Fibroblast of mammary gland (primary cell): ENCODE results near the gene SLC38A9.
A peak's percentile ranks its signal among the peaks of the same experiment; 100 is the strongest.
"Not testable (repeated sequence)": the region's sequence is repeated elsewhere in the genome, so short reads cannot be mapped to it uniquely, and the experiment has no call there.

Experiments used
- DNase-seq: peaks from one replicate; pipeline ENCODE4 v3.0.0-alpha.2; 2010; ENCODE audit warnings: low read depth
- H3K4me3 ChIP-seq: 2 replicates; pipeline ENCODE4 v1.5.1; 2011; ENCODE audit warnings: low read depth, mild to moderate bottlenecking, low read length, moderate library complexity; ENCODE audit not compliant: control insufficient read depth
- TF ChIP-seq, protein P1 (sequence below): conservative IDR thresholded peaks from 2 replicates; pipeline ENCODE4 v1.5.1; 2011; ENCODE audit warnings: low read depth, low read length, inconsistent platforms; ENCODE audit not compliant: control insufficient read depth, insufficient read depth

The SLC38A9 gene

GRCh38 chr5:55609413-55609812 lies 102.7 kb downstream of the SLC38A9 start:
- TF ChIP-seq, protein P1, sequence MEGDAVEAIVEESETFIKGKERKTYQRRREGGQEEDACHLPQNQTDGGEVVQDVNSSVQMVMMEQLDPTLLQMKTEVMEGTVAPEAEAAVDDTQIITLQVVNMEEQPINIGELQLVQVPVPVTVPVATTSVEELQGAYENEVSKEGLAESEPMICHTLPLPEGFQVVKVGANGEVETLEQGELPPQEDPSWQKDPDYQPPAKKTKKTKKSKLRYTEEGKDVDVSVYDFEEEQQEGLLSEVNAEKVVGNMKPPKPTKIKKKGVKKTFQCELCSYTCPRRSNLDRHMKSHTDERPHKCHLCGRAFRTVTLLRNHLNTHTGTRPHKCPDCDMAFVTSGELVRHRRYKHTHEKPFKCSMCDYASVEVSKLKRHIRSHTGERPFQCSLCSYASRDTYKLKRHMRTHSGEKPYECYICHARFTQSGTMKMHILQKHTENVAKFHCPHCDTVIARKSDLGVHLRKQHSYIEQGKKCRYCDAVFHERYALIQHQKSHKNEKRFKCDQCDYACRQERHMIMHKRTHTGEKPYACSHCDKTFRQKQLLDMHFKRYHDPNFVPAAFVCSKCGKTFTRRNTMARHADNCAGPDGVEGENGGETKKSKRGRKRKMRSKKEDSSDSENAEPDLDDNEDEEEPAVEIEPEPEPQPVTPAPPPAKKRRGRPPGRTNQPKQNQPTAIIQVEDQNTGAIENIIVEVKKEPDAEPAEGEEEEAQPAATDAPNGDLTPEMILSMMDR: no peak

GRCh38 chr5:55608595-55609349 lies 103.4 kb downstream of the SLC38A9 start:
- DNase-seq: no peak
- TF ChIP-seq, protein P1: no peak
- no peak overlapping the region for H3K4me3 ChIP-seq

More at GRCh38 chr5:55609413-55609812, 102.7 kb downstream of the SLC38A9 start:
- no peak for DNase-seq
- H3K4me3 ChIP-seq: no peak overlapping the region

DNA sequence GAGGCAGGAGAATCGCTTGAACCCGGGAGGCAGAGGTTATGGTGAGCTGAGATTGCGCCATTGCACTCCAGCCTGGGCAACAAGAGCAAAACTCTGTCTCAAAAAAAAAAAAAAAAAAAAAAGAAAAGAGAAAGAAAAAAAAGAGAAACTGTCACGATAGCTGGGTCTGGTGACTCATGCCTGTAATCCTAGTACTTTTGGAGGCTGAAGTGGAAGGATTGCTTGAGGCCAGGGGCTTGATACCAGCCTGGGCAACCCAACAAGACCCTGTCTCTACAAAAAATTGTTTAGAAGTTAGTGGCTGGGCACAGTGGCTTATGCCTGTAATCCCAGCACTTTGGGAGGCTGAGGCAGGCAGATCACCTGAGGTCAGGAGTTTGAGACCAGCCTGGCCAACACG lies 104.8 kb downstream of the SLC38A9 start:
- H3K4me3 ChIP-seq: not testable (repeated sequence)
- DNase-seq: peak; percentile 57

- TF ChIP-seq, protein P1: no peak
- no peak overlapping the region for H3K4me3 ChIP-seq
Observed at GRCh38 chr5:55604611-55605067, 107.5 kb downstream of the SLC38A9 start.

DNA sequence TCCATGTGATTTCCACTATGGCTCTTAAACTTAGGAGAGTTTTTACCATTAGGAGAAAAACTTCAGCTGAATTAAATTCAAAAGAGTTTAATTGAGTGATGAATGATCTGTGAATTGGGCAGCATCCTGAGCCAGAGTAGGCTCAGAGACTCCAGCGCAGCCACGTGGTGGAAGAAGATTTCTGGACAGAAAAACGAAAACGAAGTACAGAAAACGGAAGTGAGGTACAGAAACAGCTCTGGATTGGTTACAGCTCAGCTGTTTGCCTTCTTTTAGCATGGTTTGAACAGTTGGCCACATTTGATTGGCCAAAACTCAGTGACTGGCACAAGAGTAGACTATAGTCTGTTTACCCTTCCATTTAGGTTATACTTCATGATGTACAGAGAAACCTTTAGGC lies 108.2 kb downstream of the SLC38A9 start:
- peak; percentile 88 for DNase-seq

More at GRCh38 chr5:55604611-55605067, 107.5 kb downstream of the SLC38A9 start:
- peak; percentile 79 for DNase-seq

GRCh38 chr5:55601628-55602027 lies 110.5 kb downstream of the SLC38A9 start:
- TF ChIP-seq, protein P1: no peak
- DNase-seq: no peak
- H3K4me3 ChIP-seq: no peak overlapping the region

More for the DNA sequence above, 108.2 kb downstream of the SLC38A9 start:
- TF ChIP-seq, protein P1: no peak
- H3K4me3 ChIP-seq: no peak overlapping the region

- DNase-seq: peak; percentile 94
- TF ChIP-seq, protein P1: no peak
- no peak overlapping the region for H3K4me3 ChIP-seq
Observed at GRCh38 chr5:55601204-55601618, 110.9 kb downstream of the SLC38A9 start.
